NCI-H510A treated with DMSO at 0.1 percent for 48 hours (cell line): ENCODE measurements around the gene MMAB.

ENCODE experiments used
- DNase-seq: peaks from one replicate; lab custom pipeline; 2025; lab: John Stamatoyannopoulos, UW

MMAB gene

DNA sequence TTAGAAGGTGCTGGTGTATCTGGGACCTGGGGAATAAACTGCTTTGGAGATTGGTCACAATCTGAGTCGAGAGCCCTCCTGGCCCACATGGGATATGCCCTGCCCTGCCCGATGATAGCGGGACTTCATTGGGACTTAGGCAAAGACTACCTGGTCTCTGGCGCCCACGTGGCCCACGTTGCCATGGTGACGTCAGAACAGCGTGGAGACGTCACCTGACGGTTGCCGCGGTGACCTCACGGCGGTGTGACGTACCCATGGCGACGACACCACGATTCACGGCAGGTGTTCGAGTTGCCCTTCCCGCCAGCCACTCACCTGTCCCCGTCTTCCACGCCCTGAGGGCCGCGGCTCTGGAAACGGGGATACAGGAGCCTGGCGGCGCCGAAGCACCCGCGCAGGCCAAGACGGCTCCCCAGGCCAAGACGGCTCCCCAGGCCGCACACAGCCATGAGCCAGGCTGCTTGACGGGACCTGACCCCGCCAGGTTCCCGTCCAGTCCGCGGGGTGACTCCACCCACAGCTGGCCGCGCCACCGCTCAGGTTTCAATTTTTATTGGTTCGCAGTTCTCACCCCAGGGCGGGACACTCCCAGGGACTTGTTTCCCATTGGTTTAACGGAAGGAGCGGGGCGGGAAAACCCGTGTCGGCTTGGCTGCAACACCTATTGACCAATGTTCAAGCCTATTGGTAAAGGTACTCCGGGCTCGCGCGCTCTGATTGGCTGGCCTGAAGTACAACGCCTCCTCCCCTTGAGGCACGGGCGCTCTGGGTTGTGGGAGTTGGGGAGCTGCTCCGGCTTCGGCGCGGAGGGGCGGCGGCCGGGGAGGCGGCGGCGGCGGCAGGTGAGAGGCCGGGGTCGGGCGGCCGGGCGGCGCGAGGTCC, at the start of gene MMAB, which contains the start of gene MVK:
Gene MMAB (minus strand): TSS at position 476 of the 885 bp plus-strand sequence. CDS start 24 bp downstream, at position 452.
Gene MVK (plus strand): TSS at position 766 of the 885 bp plus-strand sequence. CDS start 1,029 bp downstream, outside the sequence.
- DNase-seq = peak; percentile 98

DNA sequence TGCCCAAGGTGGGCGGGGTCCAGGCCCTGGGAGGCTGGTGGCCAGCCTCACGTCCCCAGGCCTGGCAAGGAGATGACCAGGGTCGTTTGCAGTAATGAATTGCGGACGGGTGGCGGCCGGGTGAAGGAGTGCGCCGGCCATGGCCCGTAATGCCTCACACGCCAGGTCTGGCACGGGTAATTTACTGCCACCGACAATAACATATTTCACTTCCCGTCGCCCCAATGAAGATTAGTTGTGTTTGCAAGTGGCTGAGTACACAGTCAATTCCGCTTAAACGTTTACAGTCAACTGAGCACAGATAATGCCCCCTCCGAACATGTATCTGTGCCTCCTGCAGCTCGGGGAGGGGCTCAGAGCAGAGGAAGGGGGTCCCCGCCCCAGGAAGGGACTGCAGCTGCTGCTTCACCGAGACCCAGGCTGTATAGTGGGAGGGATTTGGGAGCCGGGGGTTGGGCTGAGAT, 48.6 kb upstream of the MMAB start:
- peak; percentile 74 for DNase-seq

DNA sequence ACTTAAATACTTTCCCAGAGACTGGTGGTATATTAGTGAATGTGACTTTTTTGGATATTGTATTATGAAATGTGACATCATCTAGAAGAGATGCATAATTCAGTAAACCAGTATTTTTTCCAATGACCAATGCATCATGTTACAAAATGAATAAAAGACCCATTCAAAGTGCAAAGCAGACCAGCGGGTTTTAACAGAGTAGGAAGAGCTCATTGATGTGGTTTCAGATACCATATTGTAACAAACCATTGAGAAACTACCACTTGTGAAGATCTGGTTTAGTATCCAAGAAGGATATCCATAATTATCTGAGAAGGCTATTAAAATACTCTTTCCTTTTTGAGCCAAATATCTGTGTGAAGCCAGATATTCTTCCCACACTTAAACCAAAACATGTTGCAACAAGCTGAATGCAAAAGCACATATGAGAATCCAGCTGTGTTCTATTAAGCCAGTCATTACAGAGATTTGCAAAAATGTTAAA, 47.9 kb upstream of the MMAB start:
- DNase-seq = peak; percentile 22

GRCh38 chr12:109619002-109619604, 45.8 kb upstream of the MMAB start:
- DNase-seq = no peak

- DNase-seq = no peak
Observed at GRCh38 chr12:109618082-109618481, 44.8 kb upstream of the MMAB start.

DNA sequence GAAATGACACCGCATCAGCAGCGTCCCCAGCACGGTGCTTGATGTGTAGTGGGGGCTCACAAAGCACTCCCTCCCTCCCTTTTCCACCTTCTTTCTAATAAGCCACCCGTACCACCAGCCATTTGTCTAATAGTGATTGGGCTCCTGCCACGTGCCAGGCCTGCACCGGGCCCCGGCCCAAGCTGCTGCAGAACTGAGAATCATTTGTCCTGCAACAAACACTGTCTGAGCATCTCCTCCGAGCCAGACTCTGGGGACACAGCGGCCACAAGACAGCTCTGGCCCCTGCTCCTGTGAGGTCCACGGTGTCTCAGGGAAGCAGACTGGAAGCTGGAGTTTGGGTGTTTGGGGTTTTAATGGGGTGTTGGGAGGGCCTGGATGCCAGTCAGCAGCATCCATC, 44.2 kb upstream of the MMAB start:
- no peak for DNase-seq

GRCh38 chr12:109615556-109616229, 42.4 kb upstream of the MMAB start:
- no peak for DNase-seq

GRCh38 chr12:109613649-109614455, 40.5 kb upstream of the MMAB start:
- DNase-seq = no peak

DNA sequence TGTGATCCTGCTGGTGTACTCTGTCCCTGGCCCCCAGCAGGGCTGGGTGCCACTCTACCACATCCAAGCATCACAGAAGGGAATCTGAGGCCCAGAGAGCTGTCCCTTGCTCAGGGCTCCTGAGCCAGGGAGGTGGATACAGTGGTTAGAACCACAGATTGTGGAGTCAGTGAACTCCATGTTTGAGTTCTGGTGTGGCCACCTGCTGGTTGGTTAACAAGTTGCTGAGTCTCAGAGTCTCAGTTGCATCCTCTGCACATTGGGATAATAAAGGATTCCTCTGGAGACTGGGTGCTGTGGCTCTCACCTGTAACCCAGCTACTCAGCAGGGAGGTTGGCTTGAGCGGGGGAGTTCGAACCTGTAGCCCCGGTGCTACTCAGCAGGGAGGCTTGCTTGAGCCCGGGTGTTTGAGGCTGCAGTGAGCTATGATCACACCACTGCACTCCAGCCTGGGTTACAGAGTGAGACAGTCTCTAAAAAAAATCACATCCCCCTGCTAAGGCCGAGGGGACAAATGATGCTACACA, 39.7 kb upstream of the MMAB start:
- DNase-seq = no peak

DNA sequence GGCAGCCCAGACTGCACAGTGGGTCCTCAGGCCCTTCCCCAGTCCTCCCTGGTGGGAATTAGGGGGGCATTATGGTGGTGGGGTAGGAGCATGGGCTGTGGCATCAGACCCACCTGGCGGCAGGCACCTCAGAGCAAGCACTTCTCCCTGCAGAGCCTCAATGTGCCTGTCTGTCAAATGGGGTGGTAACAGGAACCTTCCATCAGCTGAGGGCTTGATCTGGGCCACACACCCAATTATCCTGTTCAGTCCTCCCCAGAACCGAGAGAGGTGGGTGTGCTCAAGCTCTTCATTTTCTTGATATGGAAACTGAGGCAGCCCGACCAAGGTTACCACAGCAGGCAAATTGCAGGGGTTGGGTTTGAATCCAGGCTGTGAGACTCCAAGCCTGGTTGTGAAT, 38.7 kb upstream of the MMAB start:
- DNase-seq = no peak

DNA sequence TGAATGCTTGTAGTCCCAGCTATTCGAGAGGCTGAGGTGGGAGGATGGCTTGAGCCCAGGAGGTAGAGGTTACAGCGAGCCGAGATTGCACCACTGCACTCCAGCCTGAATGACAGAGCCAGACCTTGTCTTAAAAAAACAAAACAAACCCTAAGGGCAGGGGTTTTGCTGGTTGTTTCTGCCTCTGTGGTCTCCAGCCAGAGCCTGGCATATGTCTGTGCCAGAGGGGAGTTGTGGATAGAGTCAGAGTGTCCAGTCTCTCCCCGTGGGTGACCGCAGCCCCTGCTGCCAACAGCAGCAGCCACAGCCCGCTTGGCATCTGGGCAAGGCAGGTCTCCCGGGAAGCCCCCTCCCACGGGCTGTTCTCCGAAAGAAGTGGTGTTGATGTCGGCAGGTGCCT, 37.9 kb upstream of the MMAB start:
- DNase-seq = no peak

- no peak for DNase-seq
Observed at GRCh38 chr12:109610523-109610922, 37.2 kb upstream of the MMAB start.

GRCh38 chr12:109609342-109609741, 36.0 kb upstream of the MMAB start:
- peak; percentile 44 for DNase-seq

DNA sequence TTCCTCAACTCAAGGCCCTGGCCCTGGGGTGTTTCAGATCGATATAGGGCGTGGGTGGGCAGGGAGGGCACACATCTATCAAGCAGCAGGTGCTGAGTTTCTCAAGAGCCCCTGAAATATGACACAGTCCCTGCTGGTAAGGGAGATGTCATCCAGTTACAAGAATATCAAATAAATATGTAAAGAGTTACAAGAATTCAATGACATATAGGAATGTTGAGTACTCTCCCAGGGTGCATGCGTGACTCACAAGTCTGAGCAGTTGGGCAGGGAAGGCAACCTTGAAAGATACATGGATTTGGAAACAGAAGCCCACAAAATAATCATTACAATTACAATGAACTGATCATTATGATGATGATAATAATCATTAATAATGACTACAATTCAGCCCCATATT, 35.5 kb upstream of the MMAB start:
- no peak for DNase-seq

DNA sequence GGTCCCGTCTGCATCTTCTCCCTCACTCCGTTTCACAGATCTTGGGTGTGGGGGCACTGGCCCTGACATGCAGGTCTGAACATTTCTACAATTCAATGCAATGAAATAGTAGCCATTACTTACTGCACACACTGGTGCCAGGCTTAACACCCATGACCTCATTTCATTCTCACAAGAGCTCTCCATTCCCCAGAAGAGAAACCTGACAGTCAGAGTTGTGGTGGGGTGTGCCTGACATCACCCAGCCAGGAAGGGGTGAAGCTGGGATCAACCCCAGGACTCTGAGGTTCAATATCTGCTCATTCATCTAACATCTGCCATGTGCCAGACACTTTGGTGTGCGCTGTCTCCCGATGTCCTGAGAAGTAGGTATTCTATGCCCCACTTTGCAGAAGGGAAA, 35.0 kb upstream of the MMAB start:
- DNase-seq = no peak

GRCh38 chr12:109607618-109608017, 34.3 kb upstream of the MMAB start:
- DNase-seq = no peak

DNA sequence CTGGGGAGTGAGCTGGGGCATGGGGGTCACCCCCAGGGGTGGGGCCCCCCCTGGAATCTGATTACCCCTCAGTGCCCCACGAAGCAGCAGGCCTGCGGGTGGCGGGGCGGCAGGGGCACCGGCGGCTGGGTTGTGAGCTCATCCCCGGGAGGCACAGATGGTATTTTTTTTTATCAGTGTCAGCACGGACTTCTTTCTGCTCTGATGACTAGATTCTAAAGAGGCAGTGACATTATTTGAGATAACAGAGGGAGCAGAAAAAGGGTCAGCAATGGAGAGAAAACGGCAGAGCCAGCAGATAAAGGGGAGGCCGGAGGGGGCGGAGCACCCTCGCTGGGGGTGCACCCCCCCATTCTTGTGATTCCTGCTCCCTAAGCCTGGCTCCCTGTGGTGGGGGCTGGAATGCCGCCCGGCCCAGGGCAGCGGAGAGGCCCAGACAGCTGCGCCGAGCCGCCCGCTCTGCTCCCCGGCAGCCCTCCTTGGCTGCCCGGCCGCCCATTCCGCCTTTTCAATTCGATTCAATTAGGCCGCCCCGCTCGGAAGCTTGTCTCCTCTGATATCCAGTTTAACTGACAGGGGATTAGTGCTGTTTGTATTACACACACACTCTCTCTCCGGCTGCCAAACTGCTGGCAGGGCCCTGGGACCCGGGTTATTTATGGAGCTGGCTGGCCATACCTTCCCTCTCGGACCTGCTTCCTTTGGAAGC, 33.2 kb upstream of the MMAB start:
- DNase-seq = no peak

DNA sequence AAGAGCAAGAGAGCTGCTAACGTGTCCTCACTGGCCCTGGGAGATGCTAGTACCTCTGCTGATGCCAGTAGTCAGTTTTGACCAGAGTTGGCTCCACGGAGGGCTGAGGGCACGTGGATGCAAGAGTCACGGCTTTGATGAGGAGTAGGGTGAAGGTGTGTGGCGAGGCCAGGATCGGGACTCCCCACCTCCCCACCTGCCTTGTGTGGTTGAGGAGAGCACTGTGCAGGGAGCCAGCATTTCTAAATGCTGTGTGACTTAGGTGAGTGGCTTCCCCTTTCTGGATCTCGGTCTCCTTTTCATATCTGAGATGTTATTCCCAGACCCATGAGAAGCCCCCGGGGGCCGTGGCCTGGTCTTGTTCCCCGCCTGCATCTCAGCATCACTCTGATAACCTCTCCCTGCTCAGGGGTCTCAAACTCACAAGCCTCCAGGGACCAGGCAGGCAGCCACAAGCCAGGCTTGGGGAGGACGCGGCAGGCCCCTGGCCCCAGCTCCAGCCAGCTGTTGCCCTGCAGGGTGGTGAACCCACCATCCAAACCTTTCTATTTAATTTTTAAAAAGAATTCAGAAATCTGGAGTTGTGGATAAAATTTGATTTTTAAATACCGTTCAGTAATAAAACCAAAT, 32.4 kb upstream of the MMAB start:
- no peak for DNase-seq

- DNase-seq = no peak
Observed at GRCh38 chr12:109605016-109605415, 31.7 kb upstream of the MMAB start.

DNA sequence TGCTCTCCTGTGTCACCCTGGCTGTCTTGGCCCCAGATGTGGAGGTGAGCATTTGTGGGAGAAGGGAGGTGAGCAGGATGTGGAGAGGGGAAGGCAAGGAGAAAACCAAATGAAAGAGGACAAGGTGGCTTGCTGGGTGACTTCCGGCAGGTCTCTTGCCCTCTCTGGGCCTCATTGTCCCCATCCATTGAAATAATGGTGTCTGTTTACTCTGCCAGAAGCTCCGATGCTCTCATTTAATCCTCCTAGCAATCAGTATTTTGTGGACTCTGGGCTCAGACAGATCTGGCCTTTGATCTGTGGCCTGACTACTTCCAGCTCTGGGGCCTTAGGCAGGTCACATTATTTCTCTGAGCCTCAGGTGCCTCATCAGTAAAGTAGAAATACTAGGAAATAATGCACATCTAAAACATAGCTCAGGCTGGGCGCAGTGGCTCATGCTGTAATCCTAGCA, 30.9 kb upstream of the MMAB start:
- DNase-seq = no peak
